ENCODE data around the gene THAP4. TPM values are rescaled to one million over a fixed set of nuclear protein-coding genes. Genes with fewer than 3 reads are reported as not detected.
A peak's percentile ranks its signal among the peaks of the same experiment; 100 is the strongest.

THAP4 gene
- total RNA-seq: 10 to 100 TPM; 76.8 to 94.7 TPM

DNA sequence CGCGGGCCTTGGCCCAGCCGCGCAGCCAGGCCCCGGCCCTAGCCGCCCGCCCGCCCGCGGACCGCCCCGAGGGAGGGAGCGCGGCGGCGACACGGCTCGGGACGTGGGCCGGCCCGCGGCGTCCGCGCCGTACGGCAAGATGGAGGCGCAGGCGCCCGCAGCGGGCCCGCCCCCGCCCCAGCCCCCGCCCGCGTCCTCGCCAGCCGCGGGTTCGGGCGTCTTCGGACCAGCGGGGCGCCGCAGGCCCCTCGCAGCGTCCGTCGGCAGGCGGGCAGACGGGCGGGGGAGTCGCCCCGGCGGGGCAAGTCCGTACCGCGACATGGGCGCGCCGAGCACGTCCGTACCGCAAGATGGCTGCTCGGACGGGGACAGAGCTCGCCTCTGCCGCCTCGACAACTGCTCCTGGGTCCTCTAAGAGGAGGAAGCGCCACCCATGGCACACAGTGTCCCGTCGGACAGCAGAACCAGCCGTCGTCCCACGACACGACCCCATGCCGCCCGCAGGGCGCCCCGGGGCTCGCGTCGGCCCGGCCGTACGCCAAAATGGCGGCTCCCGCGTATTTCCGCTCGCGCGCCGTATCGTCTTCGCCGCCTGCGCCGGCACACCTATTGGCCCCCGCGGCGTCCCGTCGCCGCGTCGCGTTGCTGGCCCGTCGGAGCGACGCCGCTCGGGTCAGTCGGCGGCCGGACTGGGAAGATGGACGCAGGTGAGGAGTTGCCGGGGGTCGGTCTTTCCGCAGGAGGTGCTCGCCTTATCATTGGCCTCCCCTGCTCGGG is at the start of gene THAP4, which contains the start of gene ATG4B:
TSS of gene THAP4 (minus strand) at position 141 of the 777 bp plus-strand sequence. CDS start 141 bp downstream, outside the sequence.
TSS of gene ATG4B (plus strand) at position 676 of the 777 bp plus-strand sequence. CDS start at position 698, 22 bp downstream.
- no peaks in the 10 kb centered on the region for H3K27me3 ChIP-seq
- no peaks in the 10 kb centered on the region for H3K9me3 ChIP-seq
- TF ChIP-seq, protein P1, sequence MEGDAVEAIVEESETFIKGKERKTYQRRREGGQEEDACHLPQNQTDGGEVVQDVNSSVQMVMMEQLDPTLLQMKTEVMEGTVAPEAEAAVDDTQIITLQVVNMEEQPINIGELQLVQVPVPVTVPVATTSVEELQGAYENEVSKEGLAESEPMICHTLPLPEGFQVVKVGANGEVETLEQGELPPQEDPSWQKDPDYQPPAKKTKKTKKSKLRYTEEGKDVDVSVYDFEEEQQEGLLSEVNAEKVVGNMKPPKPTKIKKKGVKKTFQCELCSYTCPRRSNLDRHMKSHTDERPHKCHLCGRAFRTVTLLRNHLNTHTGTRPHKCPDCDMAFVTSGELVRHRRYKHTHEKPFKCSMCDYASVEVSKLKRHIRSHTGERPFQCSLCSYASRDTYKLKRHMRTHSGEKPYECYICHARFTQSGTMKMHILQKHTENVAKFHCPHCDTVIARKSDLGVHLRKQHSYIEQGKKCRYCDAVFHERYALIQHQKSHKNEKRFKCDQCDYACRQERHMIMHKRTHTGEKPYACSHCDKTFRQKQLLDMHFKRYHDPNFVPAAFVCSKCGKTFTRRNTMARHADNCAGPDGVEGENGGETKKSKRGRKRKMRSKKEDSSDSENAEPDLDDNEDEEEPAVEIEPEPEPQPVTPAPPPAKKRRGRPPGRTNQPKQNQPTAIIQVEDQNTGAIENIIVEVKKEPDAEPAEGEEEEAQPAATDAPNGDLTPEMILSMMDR (IDR thresholded peaks at IDR 0.05): no peak
- peaks cover 0 to 60% of the 10 kb centered on the region in 2 donors for H3K4me1 ChIP-seq
- peak within 1 kb of the TSS; percentile 98 to 99 for H3K27ac ChIP-seq
- peaks cover 15% of the 10 kb centered on the region for H3K36me3 ChIP-seq
- DNase-seq (ENCODE audit: low spot score): peak; percentile 82
- H3K4me3 ChIP-seq: peak within 1 kb of the TSS; percentile 78 to 84

GRCh38 chr2:241686324-241686649 is 49.3 kb upstream of the THAP4 start:
- H3K9me3 ChIP-seq: no peaks in the 10 kb centered on the region
- TF ChIP-seq, protein P1 (IDR thresholded peaks at IDR 0.05): no peak
- peaks cover 0 to 33% of the 10 kb centered on the region in 2 donors for H3K4me1 ChIP-seq
- H3K27ac ChIP-seq: peak overlapping the region; percentile 89 to 97
- no peak for DNase-seq (ENCODE audit: low spot score)
- H3K36me3 ChIP-seq: peaks cover 17% of the 10 kb centered on the region
- no peaks in the 10 kb centered on the region for H3K27me3 ChIP-seq
- H3K4me3 ChIP-seq: peak overlapping the region; percentile 95 to 96

DNA sequence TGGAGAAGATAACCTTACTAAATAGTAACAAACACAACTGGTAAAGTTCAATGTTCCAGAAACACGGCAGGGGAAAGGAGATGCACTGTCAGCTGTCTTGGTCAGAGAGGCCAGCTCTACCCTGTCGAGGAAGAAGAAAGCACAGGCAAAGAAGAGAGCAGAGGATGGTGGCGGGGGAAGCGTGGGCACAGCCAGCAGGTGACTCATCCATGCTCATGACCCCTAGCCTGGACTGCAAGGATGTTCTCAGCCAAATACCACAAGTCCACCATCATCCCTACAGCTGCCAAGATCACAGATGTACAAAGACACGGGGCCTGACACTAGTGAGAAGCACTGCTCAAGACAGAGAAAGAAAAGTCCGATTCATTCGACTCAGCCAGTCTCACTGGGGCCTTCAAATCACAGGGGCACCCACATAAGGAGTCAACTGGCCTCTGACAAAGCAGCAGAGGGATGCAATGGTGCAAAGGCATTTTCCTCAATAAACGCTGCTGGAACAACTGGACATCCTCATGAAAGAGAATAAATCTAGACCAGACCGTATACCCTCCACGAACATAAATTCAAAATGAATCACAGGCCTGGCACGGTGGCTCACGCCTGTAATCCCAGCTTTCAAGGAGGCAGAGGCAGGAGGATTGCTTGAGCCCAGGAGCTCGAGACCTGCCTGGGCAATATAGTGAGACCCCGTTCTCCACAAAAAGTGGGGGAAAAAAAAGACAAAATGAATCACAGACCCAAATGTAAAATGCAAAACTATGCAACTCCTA is 44.1 kb upstream of the THAP4 start:
- TF ChIP-seq, protein P1 (IDR thresholded peaks at IDR 0.05): no peak
- peak overlapping the region; percentile 27 to 40 for H3K27ac ChIP-seq
- no peak for DNase-seq (ENCODE audit: low spot score)
- peaks cover 0 to 17% of the 10 kb centered on the region in 2 donors for H3K4me1 ChIP-seq
- H3K9me3 ChIP-seq: no peaks in the 10 kb centered on the region
- no peak overlapping the region for H3K4me3 ChIP-seq
- H3K27me3 ChIP-seq: no peaks in the 10 kb centered on the region
- H3K36me3 ChIP-seq: peaks cover 13% of the 10 kb centered on the region

DNA sequence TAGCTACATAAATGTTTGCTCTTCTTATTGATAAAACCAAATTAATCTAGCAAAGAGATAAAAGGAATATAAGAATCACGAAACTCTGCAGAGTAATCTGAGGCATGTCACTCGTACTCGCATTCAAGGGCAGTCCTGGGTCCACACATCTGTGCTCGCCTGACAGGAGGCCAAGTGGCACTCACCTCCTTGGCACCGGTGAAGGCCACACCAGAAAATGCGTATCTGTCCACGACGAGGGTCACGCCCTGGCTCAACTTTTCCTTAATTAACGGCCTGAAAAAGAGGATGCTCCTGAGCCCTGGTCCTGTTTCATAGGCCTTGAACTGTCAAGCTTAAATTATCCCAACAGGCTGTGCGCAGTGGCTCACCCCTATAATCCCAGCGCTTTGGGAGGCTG is 43.1 kb upstream of the THAP4 start:
- Histone ChIP-seq H3K27ac (no peak overlapping the region), H3K27me3 (no peaks in the 10 kb centered on the region), H3K9me3 (no peaks in the 10 kb centered on the region), H3K4me1 (peaks cover 0 to 12% of the 10 kb centered on the region in 2 donors), H3K4me3 (no peak overlapping the region), H3K36me3 (peaks cover 13% of the 10 kb centered on the region)
- DNase-seq (ENCODE audit: low spot score): no peak
- TF ChIP-seq, protein P1 (IDR thresholded peaks at IDR 0.05): no peak

GRCh38 chr2:241678784-241679540 is 42.0 kb upstream of the THAP4 start:
- no peaks in the 10 kb centered on the region for H3K9me3 ChIP-seq
- H3K4me3 ChIP-seq: no peak overlapping the region
- peaks cover 13% of the 10 kb centered on the region for H3K36me3 ChIP-seq
- TF ChIP-seq, protein P1 (IDR thresholded peaks at IDR 0.05): no peak
- H3K27ac ChIP-seq: no peak overlapping the region
- no peaks in the 10 kb centered on the region for H3K27me3 ChIP-seq
- peaks cover 0 to 12% of the 10 kb centered on the region in 2 donors for H3K4me1 ChIP-seq
- DNase-seq (ENCODE audit: low spot score): no peak
